Gastrocnemius medialis (tissue), 4 donors: ENCODE data around the gene CARD16. TPM values are rescaled to one million over a fixed set of nuclear protein-coding genes. Genes with fewer than 3 reads are reported as not detected.

Experiments used
- ATAC-seq, 2 donors: fragments of 150-250 bp; one replicate each; pipeline ENCODE4 v1.9.1; 2016
- DNase-seq, 2 donors: peaks; one replicate each; pipeline ENCODE4 v3.0.0-alpha.2; 2019
- H3K27ac ChIP-seq, 4 donors: fragments of 200-600 bp; sonication (generic); 1 replicate in 1 of 4; 2 replicates in 3 of 4; pipeline ENCODE4 v1.5.1; 2016 to 2018; ENCODE audit warnings: mild to moderate bottlenecking in 2 of 4, moderate library complexity in 1 of 4
- H3K27me3 ChIP-seq, 3 donors: fragments of 200-600 bp; sonication (generic) in 2 of 3; 1 replicate in 1 of 3; 2 replicates in 2 of 3; pipeline versions ENCODE4 v1.5.1 to v1.6.0; 2016 to 2019; ENCODE audit warnings: mild to moderate bottlenecking in 1 of 3, moderate library complexity in 1 of 3
- H3K36me3 ChIP-seq, 2 donors: fragments of 200-600 bp; sonication (generic) in 1 of 2; one replicate each; pipeline ENCODE4 v1.5.1; 2017 to 2018
- H3K4me1 ChIP-seq, 2 donors: fragments of 200-600 bp; sonication (generic) in 1 of 2; one replicate each; pipeline ENCODE4 v1.5.1; 2016 to 2017; ENCODE audit warnings: mild to moderate bottlenecking in 2 of 2
- H3K4me3 ChIP-seq, 4 donors: fragments of 200-600 bp; sonication (generic) in 3 of 4; 1 replicate in 1 of 4; 2 replicates in 3 of 4; pipeline ENCODE4 v1.5.1; 2016 to 2019; ENCODE audit warnings: mild to moderate bottlenecking in 2 of 4
- H3K9me3 ChIP-seq, 3 donors: fragments of 200-600 bp; sonication (generic) in 2 of 3; 1 replicate in 1 of 3; 2 replicates in 2 of 3; pipeline ENCODE4 v1.5.1; 2016 to 2019
- CTCF ChIP-seq, 5 experiments: fragments of 450-650 bp in 3 of 5; fragments of 200-600 bp in 2 of 5; sonication (generic) in 2 of 5; IDR thresholded peaks in 4 of 5; conservative IDR thresholded peaks in 1 of 5; 1 replicate in 4 of 5; 2 replicates in 1 of 5; pipeline ENCODE4 v1.5.1; 2016 to 2019; ENCODE audit warnings: antibody characterized with exemption in 5 of 5, mild to moderate bottlenecking in 3 of 5, moderate library complexity in 3 of 5
- POLR2A ChIP-seq, 2 donors: fragments of 450-650 bp; IDR thresholded peaks; one replicate each; pipeline ENCODE4 v1.6.1; 2017; ENCODE audit warnings: antibody characterized with exemption in 2 of 2, mild to moderate bottlenecking in 2 of 2, moderate library complexity in 2 of 2
- in situ Hi-C, 4 donors: fragments of 200-750 bp; cut with MboI; loops; one replicate each; pipeline versions ENCODE4 v1.15.0 to v1.8.0; 2017; ENCODE audit warnings: low sequenced_read_pairs in 4 of 4
- intact Hi-C: fragments of 100-400 bp; cut with DNase I; formaldehyde crosslinking; loops from one replicate; pipeline ENCODE4 v1.15.1; 2023; ENCODE audit warnings: low total_unique reads
- total RNA-seq, 4 donors: library from RNA; depleted of rRNA; stranded (reverse); fragments of >200 nt; gene quantifications; one replicate each; pipeline versions ENCODE4 v1.1.0 to v1.2.3, GENCODE V29; 2016

CARD16 gene
- total RNA-seq, 4 donors from 2014 or later: 1.5 to 2.1 (median 1.6) TPM; not detected in 1

- Histone ChIP-seq H3K36me3 (no peaks in the 10 kb centered on the region), H3K4me3 (no peak overlapping the region), H3K9me3 (no peaks in the 10 kb centered on the region), H3K27me3 (no peaks in the 10 kb centered on the region), H3K4me1 (no peaks in the 10 kb centered on the region), H3K27ac (no peak overlapping the region)
- in situ Hi-C loops (no loop called here), intact Hi-C loops (no loop called here)
- DNase-seq (no peak), ATAC-seq (no peak)
- no peak for TF ChIP-seq CTCF (IDR thresholded peaks at IDR 0.05 in 4 of 5, conservative IDR thresholded peaks at IDR 0.05 in 1 of 5)
- TF ChIP-seq POLR2A (IDR thresholded peaks at IDR 0.05): no peak
Measured at GRCh38 chr11:104995001-104995408, 50.1 kb downstream of the CARD16 start.

GRCh38 chr11:104992781-104993180, 52.4 kb downstream of the CARD16 start:
- H3K27ac ChIP-seq: no peak overlapping the region
- in situ Hi-C loops (no loop called here), intact Hi-C loops (no loop called here)
- H3K27me3 ChIP-seq: no peaks in the 10 kb centered on the region
- H3K4me3 ChIP-seq: no peak overlapping the region
- DNase-seq (no peak), ATAC-seq (no peak)
- no peaks in the 10 kb centered on the region for H3K36me3 ChIP-seq
- no peaks in the 10 kb centered on the region for H3K4me1 ChIP-seq
- no peak for TF ChIP-seq CTCF (IDR thresholded peaks at IDR 0.05 in 4 of 5, conservative IDR thresholded peaks at IDR 0.05 in 1 of 5)
- TF ChIP-seq POLR2A (IDR thresholded peaks at IDR 0.05): no peak
- H3K9me3 ChIP-seq: no peaks in the 10 kb centered on the region

GRCh38 chr11:104991994-104992393, 53.1 kb downstream of the CARD16 start:
- no peaks in the 10 kb centered on the region for H3K27me3 ChIP-seq

More at GRCh38 chr11:104991994-104992393, 53.1 kb downstream of the CARD16 start:
- Histone ChIP-seq H3K36me3 (no peaks in the 10 kb centered on the region), H3K27ac (no peak overlapping the region), H3K4me1 (no peaks in the 10 kb centered on the region), H3K9me3 (no peaks in the 10 kb centered on the region), H3K4me3 (no peak overlapping the region)
- no peak for DNase-seq
- TF ChIP-seq POLR2A (IDR thresholded peaks at IDR 0.05): no peak
- TF ChIP-seq CTCF (IDR thresholded peaks at IDR 0.05 in 4 of 5, conservative IDR thresholded peaks at IDR 0.05 in 1 of 5): no peak
- in situ Hi-C loops: no loop called here
- ATAC-seq: no peak
- intact Hi-C loops: no loop called here

Other genes with a start within 250 kb of the CARD16 start
- under 1 TPM in 3 of 4 donors, not detected in 1; 0.39 to 0.86 (median 0.49) TPM for gene CASP12, start 146.9 kb downstream of the CARD16 start, total RNA-seq
- 10 to 100 TPM; 12.0 to 17.2 (median 14.4) TPM for gene CASP4, start 76.8 kb downstream of the CARD16 start, total RNA-seq
- gene CASP5, start 22.2 kb downstream of the CARD16 start, total RNA-seq: not detected
- 1 to 10 TPM; 1.1 to 7.8 (median 3.5) TPM for gene CASP1, start 10.2 kb downstream of the CARD16 start, total RNA-seq
- not detected for gene CARD18, start 94.4 kb upstream of the CARD16 start, total RNA-seq